ENCODE data around the gene CPSF3.

DNA sequence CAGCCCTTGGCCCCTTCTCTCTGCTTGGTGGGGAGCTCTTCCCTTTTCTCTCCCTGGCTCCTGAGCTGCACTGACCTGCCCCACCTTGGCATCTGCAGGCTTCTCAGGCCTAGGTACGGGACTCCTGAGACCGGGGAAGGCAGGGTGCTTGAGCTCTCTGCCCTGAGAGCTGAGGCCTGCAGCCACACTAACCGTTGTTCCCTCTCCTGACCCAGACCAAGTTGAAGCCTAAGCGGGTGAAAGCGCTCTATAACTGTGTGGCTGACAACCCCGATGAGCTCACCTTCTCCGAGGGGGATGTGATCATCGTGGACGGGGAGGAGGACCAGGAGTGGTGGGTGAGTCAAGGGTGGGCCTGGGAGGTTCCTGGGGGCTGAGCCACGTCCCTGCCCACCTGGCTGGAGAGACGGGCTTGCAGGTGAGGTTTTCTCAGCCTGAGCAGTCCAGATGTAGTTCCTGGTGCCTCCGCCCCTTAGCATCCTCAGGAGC lies 22.4 kb upstream of the CPSF3 start:
- TF ChIP-seq POLR2AphosphoS5 (IDR thresholded peaks at IDR 0.05): no peak
- no peak for TF ChIP-seq CTCF (IDR thresholded peaks at IDR 0.05)
